Measurements from ENCODE around the gene E2F1.

DNA sequence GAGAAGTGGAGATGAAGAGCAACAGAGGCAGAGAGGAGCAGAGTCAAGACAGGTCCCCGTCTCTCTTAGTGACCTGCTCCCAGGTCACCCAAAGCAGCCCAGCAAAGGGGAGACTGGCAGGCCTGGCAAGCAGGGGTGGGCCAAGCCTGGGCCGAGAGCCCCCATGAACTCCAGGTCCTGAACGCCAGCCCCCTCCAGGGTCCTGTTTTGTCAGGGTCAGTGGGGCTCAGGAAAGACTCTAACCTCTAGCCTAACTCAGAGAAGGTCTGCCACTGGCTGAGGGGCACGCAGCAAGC is 13.1 kb downstream of the E2F1 start:
- TF ChIP-seq, protein P1, sequence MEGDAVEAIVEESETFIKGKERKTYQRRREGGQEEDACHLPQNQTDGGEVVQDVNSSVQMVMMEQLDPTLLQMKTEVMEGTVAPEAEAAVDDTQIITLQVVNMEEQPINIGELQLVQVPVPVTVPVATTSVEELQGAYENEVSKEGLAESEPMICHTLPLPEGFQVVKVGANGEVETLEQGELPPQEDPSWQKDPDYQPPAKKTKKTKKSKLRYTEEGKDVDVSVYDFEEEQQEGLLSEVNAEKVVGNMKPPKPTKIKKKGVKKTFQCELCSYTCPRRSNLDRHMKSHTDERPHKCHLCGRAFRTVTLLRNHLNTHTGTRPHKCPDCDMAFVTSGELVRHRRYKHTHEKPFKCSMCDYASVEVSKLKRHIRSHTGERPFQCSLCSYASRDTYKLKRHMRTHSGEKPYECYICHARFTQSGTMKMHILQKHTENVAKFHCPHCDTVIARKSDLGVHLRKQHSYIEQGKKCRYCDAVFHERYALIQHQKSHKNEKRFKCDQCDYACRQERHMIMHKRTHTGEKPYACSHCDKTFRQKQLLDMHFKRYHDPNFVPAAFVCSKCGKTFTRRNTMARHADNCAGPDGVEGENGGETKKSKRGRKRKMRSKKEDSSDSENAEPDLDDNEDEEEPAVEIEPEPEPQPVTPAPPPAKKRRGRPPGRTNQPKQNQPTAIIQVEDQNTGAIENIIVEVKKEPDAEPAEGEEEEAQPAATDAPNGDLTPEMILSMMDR (IDR thresholded peaks at IDR 0.05; ENCODE audit: borderline replicate concordance, extremely low read depth, low read length, poor library complexity, severe bottlenecking), result no peak
- no peak for TF ChIP-seq EZH2 (IDR thresholded peaks at IDR 0.05; ENCODE audit: borderline replicate concordance, low read depth, low read length, severe bottlenecking)

Data from DND-41 (cell line).